HepG2 (cell line): ENCODE data around the gene EXOC6B. TPM values are rescaled to one million over a fixed set of nuclear protein-coding genes. Genes with fewer than 3 reads are reported as not detected.
A peak's percentile ranks its signal among the peaks of the same experiment; 100 is the strongest.

ENCODE experiments used
- AGO2 ChIP-seq: fragments of 200-400 bp; formaldehyde crosslinking; optimal IDR thresholded peaks from 2 replicates; pipeline ENCODE3; 2017; ENCODE audit warnings: mild to moderate bottlenecking, low read depth, low read length, moderate library complexity
- FOXK1 ChIP-seq: sonication (generic); formaldehyde crosslinking; IDR thresholded peaks from 2 replicates; pipeline ENCODE4 v1.4.0; 2020; ENCODE audit warnings: low read depth, missing genetic modification reagents, borderline replicate concordance
- GATA4 ChIP-seq: sonication (generic); IDR thresholded peaks from 2 replicates; pipeline ENCODE4 v1.6.1; 2016; ENCODE audit warnings: antibody characterized with exemption, low read depth, borderline replicate concordance
- HMG20A ChIP-seq: IDR thresholded peaks from 2 replicates; pipeline ENCODE4 v1.6.1; 2016; ENCODE audit warnings: borderline replicate concordance
- HOXA3 ChIP-seq: sonication (generic); formaldehyde crosslinking; IDR thresholded peaks from 2 replicates; pipeline ENCODE4 v1.5.0; 2020; ENCODE audit warnings: missing genetic modification reagents
- PCBP1 ChIP-seq: fragments of 200-400 bp; formaldehyde crosslinking; IDR thresholded peaks from 2 replicates; pipeline ENCODE4 v1.6.1; 2017; ENCODE audit warnings: mild to moderate bottlenecking, low read depth, low read length, borderline replicate concordance
- PITX1 ChIP-seq: sonication (generic); formaldehyde crosslinking; IDR thresholded peaks from 2 replicates; pipeline ENCODE4 v1.5.1; 2020; ENCODE audit warnings: mild to moderate bottlenecking, missing genetic modification reagents
- REPIN1 ChIP-seq: sonication (generic); formaldehyde crosslinking; IDR thresholded peaks from 2 replicates; pipeline ENCODE4 v1.8.0; 2022; ENCODE audit warnings: missing genetic modification reagents, low read depth, mild to moderate bottlenecking, borderline replicate concordance
- SETDB1 ChIP-seq: sonication (generic); formaldehyde crosslinking; IDR thresholded peaks from 2 replicates; pipeline ENCODE4 v1.5.1; 2020; ENCODE audit warnings: missing genetic modification reagents, mild to moderate bottlenecking, borderline replicate concordance
- ZFP41 ChIP-seq: sonication (generic); formaldehyde crosslinking; IDR thresholded peaks from 2 replicates; pipeline ENCODE4 v1.4.0; 2020; ENCODE audit warnings: mild to moderate bottlenecking, missing genetic modification reagents, borderline replicate concordance
- ZNF44 ChIP-seq: sonication (generic); formaldehyde crosslinking; IDR thresholded peaks from 2 replicates; pipeline ENCODE4 v1.5.1; 2020; ENCODE audit warnings: mild to moderate bottlenecking, missing genetic modification reagents
- ZNF563 ChIP-seq: sonication (generic); formaldehyde crosslinking; IDR thresholded peaks from 2 replicates; pipeline ENCODE4 v1.8.0; 2022; ENCODE audit warnings: mild to moderate bottlenecking, moderate library complexity, missing genetic modification reagents
- ZNF652 ChIP-seq: IDR thresholded peaks from 2 replicates; pipeline ENCODE4 v1.6.1; 2016; ENCODE audit warnings: low read depth, borderline replicate concordance
- ZSCAN21 ChIP-seq: sonication (generic); formaldehyde crosslinking; IDR thresholded peaks from 2 replicates; pipeline ENCODE4 v1.8.0; 2022; ENCODE audit warnings: mild to moderate bottlenecking, missing genetic modification reagents, moderate library complexity, borderline replicate concordance
- polyA plus RNA-seq, 8 experiments: library from polyadenylated mRNA; depleted of rRNA in 3 of 8; stranded (reverse) in 7 of 8; unstranded in 1 of 8; fragments of >200 nt; fragmentation: Illumina TruSeq in 4 of 8; extraction: Trizol in 4 of 8; gene quantifications; 2 replicates each; pipeline versions ENCODE4 v1.2.1 to v1.2.3, GENCODE V29; 2011 to 2016; ENCODE audit warnings: low read depth in 4 of 8, missing spikeins in 1 of 8, mixed read lengths in 1 of 8; ENCODE audit not compliant: insufficient read depth in 1 of 8
- total RNA-seq, 5 experiments: library from RNA; depleted of rRNA; stranded (reverse); fragments of >200 nt; fragmentation: Illumina TruSeq; extraction: Trizol; gene quantifications; 2 replicates each; pipeline ENCODE4 v1.2.3, GENCODE V29; 2016; ENCODE audit warnings: low read depth in 1 of 5
- TF ChIP-seq, protein P1 (sequence below): sonication (generic); formaldehyde crosslinking; IDR thresholded peaks from 2 replicates; pipeline ENCODE4 v1.4.0; 2020; ENCODE audit warnings: mild to moderate bottlenecking, missing genetic modification reagents
- TF ChIP-seq, protein P2 (sequence below): sonication (generic); formaldehyde crosslinking; conservative IDR thresholded peaks from 2 replicates; pipeline ENCODE4 v1.4.0; 2020; ENCODE audit warnings: mild to moderate bottlenecking, missing genetic modification reagents, moderate library complexity
- TF ChIP-seq, protein P3 (sequence below): sonication (generic); formaldehyde crosslinking; IDR thresholded peaks from 2 replicates; pipeline ENCODE4 v1.4.0; 2020; ENCODE audit warnings: missing genetic modification reagents
- TF ChIP-seq, protein P4 (sequence below): sonication (generic); formaldehyde crosslinking; conservative IDR thresholded peaks from 2 replicates; pipeline ENCODE4 v1.8.0; 2022; ENCODE audit warnings: missing genetic modification reagents

The EXOC6B gene
- total and polyA plus RNA-seq, 2 of the 13 experiments (the other 11 are each of a cell fraction or from before 2014, with no cell fraction given) = 9.1 to 15.9 TPM

DNA sequence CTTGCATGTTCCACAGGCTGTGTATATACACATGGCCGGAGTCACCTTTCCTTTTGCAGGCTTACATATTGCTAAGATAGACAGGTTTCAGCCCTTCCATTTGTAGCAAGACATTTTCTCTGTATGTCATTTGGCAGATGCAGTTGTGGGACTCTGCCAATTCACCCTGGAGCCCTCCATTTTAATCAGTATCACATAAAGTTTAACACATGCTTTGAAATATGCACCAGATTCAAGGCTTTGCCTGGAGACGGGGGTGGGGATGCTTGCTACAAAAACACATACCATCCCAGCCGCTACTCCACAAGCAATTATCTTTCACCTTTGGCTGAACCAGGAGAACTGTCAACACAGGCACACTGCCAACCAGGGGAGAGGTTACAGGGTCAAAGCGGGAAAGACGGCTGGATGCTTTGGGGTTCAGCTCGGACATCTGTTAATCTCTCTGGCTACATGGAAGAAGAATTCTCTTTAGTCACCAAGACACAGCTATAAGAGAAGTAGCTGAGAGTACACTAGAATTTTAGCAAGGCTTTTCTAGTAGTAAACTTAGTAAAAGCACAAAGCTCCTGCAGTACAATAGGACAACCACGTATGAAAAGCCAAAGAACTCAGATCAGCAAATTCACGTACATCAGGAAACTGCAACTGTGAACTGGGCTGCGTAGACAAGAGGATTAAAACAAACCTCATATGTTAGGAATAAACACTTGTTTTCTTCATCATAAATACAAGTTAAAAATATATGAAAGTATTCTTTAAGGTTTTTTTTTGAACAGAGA, 130.9 kb downstream of the EXOC6B start (continued):
- TF ChIP-seq AGO2 = no peak
- TF ChIP-seq, protein P1, sequence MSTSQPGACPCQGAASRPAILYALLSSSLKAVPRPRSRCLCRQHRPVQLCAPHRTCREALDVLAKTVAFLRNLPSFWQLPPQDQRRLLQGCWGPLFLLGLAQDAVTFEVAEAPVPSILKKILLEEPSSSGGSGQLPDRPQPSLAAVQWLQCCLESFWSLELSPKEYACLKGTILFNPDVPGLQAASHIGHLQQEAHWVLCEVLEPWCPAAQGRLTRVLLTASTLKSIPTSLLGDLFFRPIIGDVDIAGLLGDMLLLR (CRISPR knock-in tag) = no peak
- TF ChIP-seq, protein P2, sequence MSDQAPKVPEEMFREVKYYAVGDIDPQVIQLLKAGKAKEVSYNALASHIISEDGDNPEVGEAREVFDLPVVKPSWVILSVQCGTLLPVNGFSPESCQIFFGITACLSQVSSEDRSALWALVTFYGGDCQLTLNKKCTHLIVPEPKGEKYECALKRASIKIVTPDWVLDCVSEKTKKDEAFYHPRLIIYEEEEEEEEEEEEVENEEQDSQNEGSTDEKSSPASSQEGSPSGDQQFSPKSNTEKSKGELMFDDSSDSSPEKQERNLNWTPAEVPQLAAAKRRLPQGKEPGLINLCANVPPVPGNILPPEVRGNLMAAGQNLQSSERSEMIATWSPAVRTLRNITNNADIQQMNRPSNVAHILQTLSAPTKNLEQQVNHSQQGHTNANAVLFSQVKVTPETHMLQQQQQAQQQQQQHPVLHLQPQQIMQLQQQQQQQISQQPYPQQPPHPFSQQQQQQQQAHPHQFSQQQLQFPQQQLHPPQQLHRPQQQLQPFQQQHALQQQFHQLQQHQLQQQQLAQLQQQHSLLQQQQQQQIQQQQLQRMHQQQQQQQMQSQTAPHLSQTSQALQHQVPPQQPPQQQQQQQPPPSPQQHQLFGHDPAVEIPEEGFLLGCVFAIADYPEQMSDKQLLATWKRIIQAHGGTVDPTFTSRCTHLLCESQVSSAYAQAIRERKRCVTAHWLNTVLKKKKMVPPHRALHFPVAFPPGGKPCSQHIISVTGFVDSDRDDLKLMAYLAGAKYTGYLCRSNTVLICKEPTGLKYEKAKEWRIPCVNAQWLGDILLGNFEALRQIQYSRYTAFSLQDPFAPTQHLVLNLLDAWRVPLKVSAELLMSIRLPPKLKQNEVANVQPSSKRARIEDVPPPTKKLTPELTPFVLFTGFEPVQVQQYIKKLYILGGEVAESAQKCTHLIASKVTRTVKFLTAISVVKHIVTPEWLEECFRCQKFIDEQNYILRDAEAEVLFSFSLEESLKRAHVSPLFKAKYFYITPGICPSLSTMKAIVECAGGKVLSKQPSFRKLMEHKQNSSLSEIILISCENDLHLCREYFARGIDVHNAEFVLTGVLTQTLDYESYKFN (CRISPR knock-in tag) = peak; percentile 92
- TF ChIP-seq FOXK1 (CRISPR knock-in tag) = peak; percentile 98; the same call in 1 of the 2 replicates
- TF ChIP-seq SETDB1 (CRISPR knock-in tag) = no peak
- TF ChIP-seq ZNF563 = no peak
- TF ChIP-seq PITX1 (CRISPR knock-in tag) = peak; percentile 88; the same call in 1 of the 2 replicates
- TF ChIP-seq ZFP41 = no peak
- TF ChIP-seq GATA4 = peak; percentile 44; the same call in 1 of the 2 replicates
- no peak for TF ChIP-seq ZNF652 (CRISPR knock-in tag)
- TF ChIP-seq, protein P3, sequence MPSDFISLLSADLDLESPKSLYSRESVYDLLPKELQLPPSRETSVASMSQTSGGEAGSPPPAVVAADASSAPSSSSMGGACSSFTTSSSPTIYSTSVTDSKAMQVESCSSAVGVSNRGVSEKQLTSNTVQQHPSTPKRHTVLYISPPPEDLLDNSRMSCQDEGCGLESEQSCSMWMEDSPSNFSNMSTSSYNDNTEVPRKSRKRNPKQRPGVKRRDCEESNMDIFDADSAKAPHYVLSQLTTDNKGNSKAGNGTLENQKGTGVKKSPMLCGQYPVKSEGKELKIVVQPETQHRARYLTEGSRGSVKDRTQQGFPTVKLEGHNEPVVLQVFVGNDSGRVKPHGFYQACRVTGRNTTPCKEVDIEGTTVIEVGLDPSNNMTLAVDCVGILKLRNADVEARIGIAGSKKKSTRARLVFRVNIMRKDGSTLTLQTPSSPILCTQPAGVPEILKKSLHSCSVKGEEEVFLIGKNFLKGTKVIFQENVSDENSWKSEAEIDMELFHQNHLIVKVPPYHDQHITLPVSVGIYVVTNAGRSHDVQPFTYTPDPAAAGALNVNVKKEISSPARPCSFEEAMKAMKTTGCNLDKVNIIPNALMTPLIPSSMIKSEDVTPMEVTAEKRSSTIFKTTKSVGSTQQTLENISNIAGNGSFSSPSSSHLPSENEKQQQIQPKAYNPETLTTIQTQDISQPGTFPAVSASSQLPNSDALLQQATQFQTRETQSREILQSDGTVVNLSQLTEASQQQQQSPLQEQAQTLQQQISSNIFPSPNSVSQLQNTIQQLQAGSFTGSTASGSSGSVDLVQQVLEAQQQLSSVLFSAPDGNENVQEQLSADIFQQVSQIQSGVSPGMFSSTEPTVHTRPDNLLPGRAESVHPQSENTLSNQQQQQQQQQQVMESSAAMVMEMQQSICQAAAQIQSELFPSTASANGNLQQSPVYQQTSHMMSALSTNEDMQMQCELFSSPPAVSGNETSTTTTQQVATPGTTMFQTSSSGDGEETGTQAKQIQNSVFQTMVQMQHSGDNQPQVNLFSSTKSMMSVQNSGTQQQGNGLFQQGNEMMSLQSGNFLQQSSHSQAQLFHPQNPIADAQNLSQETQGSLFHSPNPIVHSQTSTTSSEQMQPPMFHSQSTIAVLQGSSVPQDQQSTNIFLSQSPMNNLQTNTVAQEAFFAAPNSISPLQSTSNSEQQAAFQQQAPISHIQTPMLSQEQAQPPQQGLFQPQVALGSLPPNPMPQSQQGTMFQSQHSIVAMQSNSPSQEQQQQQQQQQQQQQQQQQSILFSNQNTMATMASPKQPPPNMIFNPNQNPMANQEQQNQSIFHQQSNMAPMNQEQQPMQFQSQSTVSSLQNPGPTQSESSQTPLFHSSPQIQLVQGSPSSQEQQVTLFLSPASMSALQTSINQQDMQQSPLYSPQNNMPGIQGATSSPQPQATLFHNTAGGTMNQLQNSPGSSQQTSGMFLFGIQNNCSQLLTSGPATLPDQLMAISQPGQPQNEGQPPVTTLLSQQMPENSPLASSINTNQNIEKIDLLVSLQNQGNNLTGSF (CRISPR knock-in tag) = no peak
- TF ChIP-seq HMG20A (CRISPR knock-in tag) = peak; percentile 93; the same call in 1 of the 2 replicates
- peak; percentile 90; the same call in 1 of the 2 replicates for TF ChIP-seq REPIN1 (CRISPR knock-in tag)
- TF ChIP-seq ZSCAN21 (CRISPR knock-in tag) = no peak
- peak; percentile 78 for TF ChIP-seq HOXA3 (CRISPR knock-in tag)
- TF ChIP-seq PCBP1 = no peak
- TF ChIP-seq, protein P4, sequence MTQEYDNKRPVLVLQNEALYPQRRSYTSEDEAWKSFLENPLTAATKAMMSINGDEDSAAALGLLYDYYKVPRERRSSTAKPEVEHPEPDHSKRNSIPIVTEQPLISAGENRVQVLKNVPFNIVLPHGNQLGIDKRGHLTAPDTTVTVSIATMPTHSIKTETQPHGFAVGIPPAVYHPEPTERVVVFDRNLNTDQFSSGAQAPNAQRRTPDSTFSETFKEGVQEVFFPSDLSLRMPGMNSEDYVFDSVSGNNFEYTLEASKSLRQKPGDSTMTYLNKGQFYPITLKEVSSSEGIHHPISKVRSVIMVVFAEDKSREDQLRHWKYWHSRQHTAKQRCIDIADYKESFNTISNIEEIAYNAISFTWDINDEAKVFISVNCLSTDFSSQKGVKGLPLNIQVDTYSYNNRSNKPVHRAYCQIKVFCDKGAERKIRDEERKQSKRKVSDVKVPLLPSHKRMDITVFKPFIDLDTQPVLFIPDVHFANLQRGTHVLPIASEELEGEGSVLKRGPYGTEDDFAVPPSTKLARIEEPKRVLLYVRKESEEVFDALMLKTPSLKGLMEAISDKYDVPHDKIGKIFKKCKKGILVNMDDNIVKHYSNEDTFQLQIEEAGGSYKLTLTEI (CRISPR knock-in tag) = no peak
- no peak for TF ChIP-seq ZNF44 (CRISPR knock-in tag)
